ENCODE measurements around the gene FUS.
"Not testable (repeated sequence)": the region's sequence is repeated elsewhere in the genome, so short reads cannot be mapped to it uniquely, and the experiment has no call there.

FUS gene

GRCh38 chr16:31149894-31150890, 29.7 kb upstream of the FUS start, which contains the start of gene PRSS36:
PRSS36 (minus strand) TSS chr16:31150066; CDS start chr16:31150035, 31 bp downstream.
- no peak for TF ChIP-seq RBAK (tag by site-specific recombination; IDR thresholded peaks at IDR 0.05)
- peak; percentile 58 for TF ChIP-seq ZBTB17 (tag by site-specific recombination; IDR thresholded peaks at IDR 0.05)
- TF ChIP-seq ZNF23 (tag by site-specific recombination; IDR thresholded peaks at IDR 0.05; ENCODE audit: borderline replicate concordance): no peak
- peak; percentile 46; the same call in 1 of the 2 replicates for TF ChIP-seq SCRT1 (tag by site-specific recombination; IDR thresholded peaks at IDR 0.05; ENCODE audit: borderline replicate concordance)
- TF ChIP-seq, protein P1, sequence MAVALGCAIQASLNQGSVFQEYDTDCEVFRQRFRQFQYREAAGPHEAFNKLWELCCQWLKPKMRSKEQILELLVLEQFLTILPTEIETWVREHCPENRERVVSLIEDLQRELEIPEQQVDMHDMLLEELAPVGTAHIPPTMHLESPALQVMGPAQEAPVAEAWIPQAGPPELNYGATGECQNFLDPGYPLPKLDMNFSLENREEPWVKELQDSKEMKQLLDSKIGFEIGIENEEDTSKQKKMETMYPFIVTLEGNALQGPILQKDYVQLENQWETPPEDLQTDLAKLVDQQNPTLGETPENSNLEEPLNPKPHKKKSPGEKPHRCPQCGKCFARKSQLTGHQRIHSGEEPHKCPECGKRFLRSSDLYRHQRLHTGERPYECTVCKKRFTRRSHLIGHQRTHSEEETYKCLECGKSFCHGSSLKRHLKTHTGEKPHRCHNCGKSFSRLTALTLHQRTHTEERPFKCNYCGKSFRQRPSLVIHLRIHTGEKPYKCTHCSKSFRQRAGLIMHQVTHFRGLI (tag by site-specific recombination; IDR thresholded peaks at IDR 0.05): peak; percentile 84
- TF ChIP-seq ZNF76 (tag by site-specific recombination; IDR thresholded peaks at IDR 0.05; ENCODE audit: borderline replicate concordance, low read depth): no peak
- 0 out of 2 replicates have a peak, but pooled peaks have one; percentile 15 for TF ChIP-seq ZNF121 (tag by site-specific recombination; IDR thresholded peaks at IDR 0.05)
- TF ChIP-seq SCRT2 (tag by site-specific recombination; IDR thresholded peaks at IDR 0.05): peak; percentile 88
- TF ChIP-seq, protein P2, sequence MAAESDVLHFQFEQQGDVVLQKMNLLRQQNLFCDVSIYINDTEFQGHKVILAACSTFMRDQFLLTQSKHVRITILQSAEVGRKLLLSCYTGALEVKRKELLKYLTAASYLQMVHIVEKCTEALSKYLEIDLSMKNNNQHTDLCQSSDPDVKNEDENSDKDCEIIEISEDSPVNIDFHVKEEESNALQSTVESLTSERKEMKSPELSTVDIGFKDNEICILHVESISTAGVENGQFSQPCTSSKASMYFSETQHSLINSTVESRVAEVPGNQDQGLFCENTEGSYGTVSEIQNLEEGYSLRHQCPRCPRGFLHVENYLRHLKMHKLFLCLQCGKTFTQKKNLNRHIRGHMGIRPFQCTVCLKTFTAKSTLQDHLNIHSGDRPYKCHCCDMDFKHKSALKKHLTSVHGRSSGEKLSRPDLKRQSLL (tag by site-specific recombination; IDR thresholded peaks at IDR 0.05): peak; percentile 55; the same call in 1 of the 2 replicates
- TF ChIP-seq ZIC2 (tag by site-specific recombination; IDR thresholded peaks at IDR 0.05): 0 out of 2 replicates have a peak, but pooled peaks have one; percentile 7
- H3K36me3 ChIP-seq (ENCODE audit: control insufficient read depth in 2 of 2, insufficient read depth in 1 of 2, low read length in 2 of 2): no peaks in the 10 kb centered on the region
- H3K9me3 ChIP-seq (ENCODE audit: control insufficient read depth, insufficient read depth, low read depth, low read length): no peaks in the 10 kb centered on the region
- H3K4me1 ChIP-seq (ENCODE audit: control insufficient read depth, insufficient read depth, low read length): no peaks in the 10 kb centered on the region
- CTCF ChIA-PET: interaction anchor here (1.0 kb wide), 1 partner anchor 8 kb away, joined by 4 read pairs; no protein-coding TSS in a partner anchor
- POLR2A ChIA-PET: no interaction called here
- no peak within 1 kb of the TSS for H3K27ac ChIP-seq (ENCODE audit: extremely low read depth, low read depth, low read length)
- no peak within 1 kb of the TSS for H3K4me3 ChIP-seq (ENCODE audit: low read depth, low read length)

DNA sequence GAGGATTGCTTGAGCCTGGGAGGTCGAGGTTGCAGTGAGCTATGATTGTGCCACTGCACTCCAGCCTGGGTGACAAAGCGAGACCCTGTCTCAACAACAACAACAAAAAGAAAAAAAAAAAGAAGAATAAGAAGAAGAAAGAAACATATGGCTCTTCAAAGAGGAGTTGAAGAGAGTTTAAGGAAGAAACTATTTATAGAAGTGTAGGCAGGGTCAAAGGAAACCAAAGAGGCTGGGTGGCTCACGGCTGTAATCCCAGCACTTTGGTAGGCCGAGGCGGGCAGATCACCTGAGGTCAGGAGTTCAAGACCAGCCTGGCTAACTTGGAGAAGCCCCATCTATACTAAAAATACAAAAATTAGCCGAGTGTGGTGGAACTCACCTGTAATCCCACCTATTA, 29.0 kb upstream of the FUS start:
- H3K36me3 ChIP-seq (ENCODE audit: control insufficient read depth in 2 of 2, insufficient read depth in 1 of 2, low read length in 2 of 2); H3K4me1 ChIP-seq (ENCODE audit: control insufficient read depth, insufficient read depth, low read length); H3K9me3 ChIP-seq (ENCODE audit: control insufficient read depth, insufficient read depth, low read depth, low read length); H3K4me3 ChIP-seq (ENCODE audit: low read depth, low read length); H3K27ac ChIP-seq (ENCODE audit: extremely low read depth, low read depth, low read length); POLR2A ChIA-PET: not testable (repeated sequence)
- CTCF ChIA-PET: interaction anchor here (1.0 to 1.1 kb wide), 2 partner anchors 9 kb away, joined by 4 to 6 read pairs; no protein-coding TSS in a partner anchor

- POLR2A ChIA-PET: interaction anchor here (1.5 to 3.2 kb wide), 3 partner anchors 15 to 39 kb away, joined by 4 to 13 read pairs (median 5); partner anchors contain the start of gene FUS
- Histone ChIP-seq H3K4me1 (ENCODE audit: control insufficient read depth, insufficient read depth, low read length) (no peaks in the 10 kb centered on the region), H3K9me3 (ENCODE audit: control insufficient read depth, insufficient read depth, low read depth, low read length) (no peaks in the 10 kb centered on the region), H3K36me3 (ENCODE audit: control insufficient read depth in 2 of 2, insufficient read depth in 1 of 2, low read length in 2 of 2) (no peaks in the 10 kb centered on the region), H3K4me3 (ENCODE audit: low read depth, low read length) (no peak overlapping the region), H3K27ac (ENCODE audit: extremely low read depth, low read depth, low read length) (no peak overlapping the region)
- TF ChIP-seq ZNF24 (tag by site-specific recombination; IDR thresholded peaks at IDR 0.05) (no peak), GLI2 (tag by site-specific recombination; IDR thresholded peaks at IDR 0.05; ENCODE audit: borderline replicate concordance, low read depth) (no peak), GLIS2 (tag by site-specific recombination; IDR thresholded peaks at IDR 0.05) (no peak), ZNF792 (tag by site-specific recombination; IDR thresholded peaks at IDR 0.05) (no peak), ZNF169 (tag by site-specific recombination; IDR thresholded peaks at IDR 0.05) (no peak), ATF2 (tag by site-specific recombination; IDR thresholded peaks at IDR 0.05; ENCODE audit: low read depth) (no peak), SCRT2 (tag by site-specific recombination; IDR thresholded peaks at IDR 0.05) (no peak), ZNF341 (tag by site-specific recombination; IDR thresholded peaks at IDR 0.05; ENCODE audit: low read depth) (no peak)
- TF ChIP-seq, protein P3, sequence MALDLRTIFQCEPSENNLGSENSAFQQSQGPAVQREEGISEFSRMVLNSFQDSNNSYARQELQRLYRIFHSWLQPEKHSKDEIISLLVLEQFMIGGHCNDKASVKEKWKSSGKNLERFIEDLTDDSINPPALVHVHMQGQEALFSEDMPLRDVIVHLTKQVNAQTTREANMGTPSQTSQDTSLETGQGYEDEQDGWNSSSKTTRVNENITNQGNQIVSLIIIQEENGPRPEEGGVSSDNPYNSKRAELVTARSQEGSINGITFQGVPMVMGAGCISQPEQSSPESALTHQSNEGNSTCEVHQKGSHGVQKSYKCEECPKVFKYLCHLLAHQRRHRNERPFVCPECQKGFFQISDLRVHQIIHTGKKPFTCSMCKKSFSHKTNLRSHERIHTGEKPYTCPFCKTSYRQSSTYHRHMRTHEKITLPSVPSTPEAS (tag by site-specific recombination; IDR thresholded peaks at IDR 0.05): no peak
- CTCF ChIA-PET: interaction anchor here (0.6 to 3.2 kb wide), 2 partner anchors 14 to 27 kb away, joined by 3 to 15 read pairs; no protein-coding TSS in a partner anchor
These were observed 22.8 kb upstream of the FUS start for GRCh38 chr16:31157136-31157535.

All from HEK293 (cell line).